Psoas muscle (tissue), 8 donors: ENCODE results near the gene HMCES. TPM values are rescaled to one million over a fixed set of nuclear protein-coding genes. Genes with fewer than 3 reads are reported as not detected.
"Not testable (repeated sequence)": the region's sequence is repeated elsewhere in the genome, so short reads cannot be mapped to it uniquely, and the experiment has no call there.

ENCODE experiments used
- ATAC-seq, 4 donors: fragments of 200-7000 bp; cut with Tn5 transposase; one replicate each; pipeline ENCODE4 v1.9.1; 2020; ENCODE audit warnings: moderate library complexity in 3 of 4, mild to moderate bottlenecking in 2 of 4
- DNase-seq, 2 donors: peaks; one replicate each; pipeline ENCODE4 v3.0.0-alpha.2; 2020
- H3K27ac ChIP-seq: fragments of 200-600 bp; one replicate; pipeline ENCODE4 v1.8.0; 2022
- H3K27me3 ChIP-seq, 3 donors: fragments of 200-600 bp in 1 of 3; one replicate each; pipeline versions ENCODE4 v1.6.1 to v1.8.0; 2013 to 2022; ENCODE audit warnings: low read length in 2 of 3, mild to moderate bottlenecking in 2 of 3, moderate library complexity in 1 of 3; ENCODE audit not compliant: insufficient read depth in 3 of 3
- H3K36me3 ChIP-seq, 2 donors: fragments of 200-600 bp in 1 of 2; one replicate each; pipeline versions ENCODE4 v1.6.1 to v1.8.0; 2013 to 2022; ENCODE audit warnings: low read depth in 1 of 2, mild to moderate bottlenecking in 1 of 2, moderate library complexity in 1 of 2; ENCODE audit not compliant: insufficient read depth in 1 of 2
- H3K4me1 ChIP-seq: fragments of 200-600 bp; one replicate; pipeline ENCODE4 v1.8.0; 2022
- H3K4me3 ChIP-seq: fragments of 200-600 bp; one replicate; pipeline ENCODE4 v1.8.0; 2022; ENCODE audit warnings: mild to moderate bottlenecking
- H3K9me3 ChIP-seq: fragments of 200-600 bp; one replicate; pipeline ENCODE4 v1.8.0; 2022
- WGBS, 3 donors: extraction: QIAGEN DNeasy Blood & Tissue Kit; methylation state at CpG; one replicate each; pipeline versions ENCODE4 v1.1.6 to v1.1.7; 2013; 5-methylcytosine and 5-hydroxymethylcytosine counted together
- intact Hi-C, 2 donors: fragments of 100-400 bp; cut with DNase I; formaldehyde crosslinking; loops; one replicate each; pipeline versions ENCODE4 v1.11.0 to v1.14.2; 2022
- polyA plus RNA-seq, 3 donors: library from polyadenylated mRNA; stranded (reverse); fragments of 200-250 nt; gene quantifications; one replicate each; pipeline ENCODE4 v1.2.3, GENCODE V29; 2013
- total RNA-seq, 4 donors: library from RNA; stranded (reverse); fragmentation: NEBNext Ultra II Directional in 2 of 4; extraction: Animal tissue kit (Norgen Biotek cat#: 25700) in 2 of 4; gene quantifications; one replicate each; pipeline versions ENCODE4 v1.2.1 to v1.2.4, GENCODE V29; 2021 to 2023
- TF ChIP-seq, protein P1 (sequence below): fragments of 200-600 bp; IDR thresholded peaks from one replicate; pipeline ENCODE4 v1.8.0; 2022; ENCODE audit warnings: antibody characterized with exemption
- donor health status: healthy with polysubstance abuse.
- donor health status: DM: no; HTN: no; CAD: no; lungs with moderate emphysema.
- donor health status: Bipolar disorder and iron deficiency.
- donor health status: healthy.
- donor health status: DM: yes; HTN: yes; CAD: no.
- donor health status: DM: no; HTN: no; CAD: no.
- donor health status: DM: no; HTN: no; CAD: no.
- donor health status: DM: yes; HTN: yes; CAD: no.

The HMCES gene
- total and polyA plus RNA-seq, 7 donors, result 32.6 to 37.4 (median 35.7) TPM

DNA sequence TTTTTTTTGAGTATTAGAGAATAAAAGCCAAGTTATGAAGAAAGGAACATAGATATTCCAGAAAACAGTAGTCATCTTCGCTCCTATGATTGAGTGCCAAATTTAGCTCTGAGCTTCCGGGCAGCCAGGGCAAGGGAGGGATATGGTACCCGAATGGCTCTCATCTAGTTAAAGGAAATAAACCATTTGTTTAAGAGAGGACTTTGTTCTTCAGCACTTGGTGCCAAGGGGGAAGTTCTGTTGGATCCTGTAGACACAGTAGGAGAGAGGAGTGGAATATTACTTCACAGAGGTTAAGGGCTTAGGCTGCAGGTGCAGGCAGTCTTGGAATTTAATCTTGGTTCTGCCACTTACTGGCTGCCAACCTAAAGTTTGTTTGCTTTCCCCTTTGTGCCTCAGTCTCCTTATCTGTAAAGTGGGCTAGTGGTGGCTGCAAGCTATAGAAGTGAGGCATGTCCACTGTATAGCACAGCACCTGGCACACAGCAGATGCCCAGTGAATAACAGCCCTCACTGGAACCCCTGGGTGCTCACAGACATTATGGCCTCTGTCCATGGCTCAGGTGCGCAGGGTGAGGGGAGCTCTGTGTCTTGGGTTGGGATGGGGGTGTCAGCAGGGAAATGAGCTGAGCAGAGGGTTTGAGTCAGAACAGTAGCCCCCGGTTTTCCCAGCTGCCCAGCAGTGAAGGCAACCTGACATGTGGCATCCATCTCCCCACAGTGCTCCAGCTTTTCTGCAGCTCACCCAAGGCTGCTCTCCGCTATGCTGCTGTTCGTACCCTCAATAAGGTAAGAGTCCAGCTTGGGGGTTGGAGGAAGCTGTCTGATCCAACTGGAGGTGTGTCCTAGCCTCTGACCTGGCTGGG lies 18.8 kb upstream of the HMCES start:
- Histone ChIP-seq H3K4me1 (no peaks in the 10 kb centered on the region), H3K36me3 (peaks cover 22 to 99% of the 10 kb centered on the region in 2 donors), H3K27ac (no peak overlapping the region), H3K9me3 (no peaks in the 10 kb centered on the region), H3K4me3 (no peak overlapping the region), H3K27me3 (no peaks in the 10 kb centered on the region)
- no peak for ATAC-seq
- intact Hi-C loops, result loop anchor here in 1 of 2 donors (10.0 kb wide), 1 partner anchor 205 kb away; no protein-coding TSS in a partner anchor
- TF ChIP-seq, protein P1, sequence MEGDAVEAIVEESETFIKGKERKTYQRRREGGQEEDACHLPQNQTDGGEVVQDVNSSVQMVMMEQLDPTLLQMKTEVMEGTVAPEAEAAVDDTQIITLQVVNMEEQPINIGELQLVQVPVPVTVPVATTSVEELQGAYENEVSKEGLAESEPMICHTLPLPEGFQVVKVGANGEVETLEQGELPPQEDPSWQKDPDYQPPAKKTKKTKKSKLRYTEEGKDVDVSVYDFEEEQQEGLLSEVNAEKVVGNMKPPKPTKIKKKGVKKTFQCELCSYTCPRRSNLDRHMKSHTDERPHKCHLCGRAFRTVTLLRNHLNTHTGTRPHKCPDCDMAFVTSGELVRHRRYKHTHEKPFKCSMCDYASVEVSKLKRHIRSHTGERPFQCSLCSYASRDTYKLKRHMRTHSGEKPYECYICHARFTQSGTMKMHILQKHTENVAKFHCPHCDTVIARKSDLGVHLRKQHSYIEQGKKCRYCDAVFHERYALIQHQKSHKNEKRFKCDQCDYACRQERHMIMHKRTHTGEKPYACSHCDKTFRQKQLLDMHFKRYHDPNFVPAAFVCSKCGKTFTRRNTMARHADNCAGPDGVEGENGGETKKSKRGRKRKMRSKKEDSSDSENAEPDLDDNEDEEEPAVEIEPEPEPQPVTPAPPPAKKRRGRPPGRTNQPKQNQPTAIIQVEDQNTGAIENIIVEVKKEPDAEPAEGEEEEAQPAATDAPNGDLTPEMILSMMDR, result no peak
- 88 to 91% (median 90%) methylated on average over 7 of the region's 7 CpGs for WGBS, 3 donors
- no peak for DNase-seq

GRCh38 chr3:129260606-129261005 lies 18.1 kb upstream of the HMCES start:
- Histone ChIP-seq H3K4me3 (no peak overlapping the region), H3K9me3 (no peaks in the 10 kb centered on the region), H3K27ac (no peak overlapping the region), H3K4me1 (no peaks in the 10 kb centered on the region), H3K27me3 (no peaks in the 10 kb centered on the region), H3K36me3 (peaks cover 22 to 99% of the 10 kb centered on the region in 2 donors)
- 93 to 95% (median 94%) methylated on average over 11 of the region's 11 CpGs for WGBS, 3 donors
- DNase-seq (no peak), ATAC-seq (no peak)
- intact Hi-C loops, result no loop called here
- TF ChIP-seq, protein P1, result no peak

- Histone ChIP-seq H3K4me3 (no peak overlapping the region), H3K27me3 (no peaks in the 10 kb centered on the region), H3K27ac (no peak overlapping the region), H3K36me3 (peaks cover 22 to 99% of the 10 kb centered on the region in 2 donors), H3K4me1 (no peaks in the 10 kb centered on the region), H3K9me3 (no peaks in the 10 kb centered on the region)
- TF ChIP-seq, protein P1, result no peak
- intact Hi-C loops, result no loop called here
- DNase-seq (no peak), ATAC-seq (no peak)
- 93 to 95% (median 94%) methylated on average over 2 to 3 of the region's 3 CpGs for WGBS, 3 donors
Observed at GRCh38 chr3:129261894-129262293, 16.8 kb upstream of the HMCES start.

GRCh38 chr3:129263161-129263910 lies 15.3 kb upstream of the HMCES start:
- no peak for ATAC-seq
- Histone ChIP-seq H3K27me3 (no peaks in the 10 kb centered on the region), H3K4me1 (no peaks in the 10 kb centered on the region), H3K27ac (no peak overlapping the region), H3K36me3 (peaks cover 16 to 99% of the 10 kb centered on the region in 2 donors), H3K4me3 (no peak overlapping the region), H3K9me3 (no peaks in the 10 kb centered on the region)
- TF ChIP-seq, protein P1, result no peak
- no peak for DNase-seq
- intact Hi-C loops, result no loop called here
- WGBS, 3 donors, result 86 to 88% (median 88%) methylated on average over 6 of the region's 6 CpGs

GRCh38 chr3:129264994-129265393 lies 13.7 kb upstream of the HMCES start:
- H3K9me3 ChIP-seq, H3K27ac ChIP-seq, H3K4me3 ChIP-seq, H3K27me3 ChIP-seq, H3K4me1 ChIP-seq, intact Hi-C loops, ATAC-seq, DNase-seq: not testable (repeated sequence)
- 76 to 95% (median 85%) methylated on average over 6 of the region's 6 CpGs for WGBS, 3 donors
- H3K36me3 ChIP-seq, result peaks cover 24 to 99% of the 10 kb centered on the region in 2 donors
